ENCODE measurements around the gene B3GALT5.

Gene B3GALT5

DNA sequence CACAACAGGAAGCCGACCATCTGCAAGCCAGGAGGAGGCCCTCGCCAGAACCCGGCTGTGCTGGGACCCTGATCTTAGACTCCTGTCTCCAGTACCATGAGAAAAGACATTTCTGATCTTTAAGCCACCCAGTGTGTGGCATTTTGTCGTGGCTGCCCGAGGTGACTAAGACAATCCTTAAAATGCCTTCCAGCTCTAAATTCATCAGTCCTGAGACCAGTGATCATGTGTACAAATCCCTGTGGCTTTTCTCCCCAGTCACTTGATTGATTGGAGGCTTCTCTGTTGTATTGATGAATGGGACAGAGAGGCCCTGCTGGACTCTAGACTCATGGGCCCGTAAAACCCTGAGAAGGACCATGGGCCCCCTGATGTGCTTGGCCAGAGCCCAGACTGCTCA lies 36.1 kb downstream of the B3GALT5 start:
- DNase-seq: no peak

DNA sequence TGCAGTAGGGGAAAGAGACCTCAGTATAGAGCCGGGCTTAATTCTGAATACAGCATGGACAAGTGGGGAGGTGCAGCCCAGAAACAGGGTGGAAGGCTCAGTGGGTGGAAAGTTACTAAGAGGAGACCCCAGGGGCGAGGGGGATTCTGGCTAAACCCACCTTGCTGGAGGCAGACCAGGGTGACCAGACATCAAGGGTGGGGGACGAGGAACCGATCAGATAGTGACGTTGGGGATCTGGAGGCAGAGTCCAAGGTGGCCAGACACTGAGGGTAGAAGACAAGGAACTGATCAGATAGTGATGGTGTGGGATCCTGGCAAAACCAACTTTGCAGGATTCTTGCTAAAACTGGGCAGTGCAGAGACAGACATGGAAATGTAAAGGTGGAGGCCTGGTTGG lies 36.8 kb downstream of the B3GALT5 start:
- DNase-seq: no peak

DNA sequence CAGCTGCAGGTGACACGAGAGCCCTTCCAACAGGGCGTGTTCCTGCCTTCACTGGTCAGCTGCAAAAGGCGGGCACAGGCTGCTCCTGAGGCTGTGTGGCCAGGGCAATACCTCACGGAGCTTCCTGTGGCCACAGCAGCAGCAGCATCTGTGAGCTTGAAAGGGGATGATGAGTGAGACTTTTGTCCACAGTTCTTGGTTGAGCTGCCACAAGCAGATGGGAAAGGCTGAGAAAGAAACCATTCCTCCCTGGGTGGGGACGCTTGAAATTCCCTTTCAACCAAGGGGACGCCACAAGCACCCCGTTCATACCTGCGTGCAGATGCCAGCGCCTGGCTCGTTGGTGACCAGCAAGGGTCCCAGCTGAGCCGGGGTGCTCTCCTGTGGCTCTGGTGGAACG lies 37.6 kb downstream of the B3GALT5 start:
- no peak for DNase-seq

DNA sequence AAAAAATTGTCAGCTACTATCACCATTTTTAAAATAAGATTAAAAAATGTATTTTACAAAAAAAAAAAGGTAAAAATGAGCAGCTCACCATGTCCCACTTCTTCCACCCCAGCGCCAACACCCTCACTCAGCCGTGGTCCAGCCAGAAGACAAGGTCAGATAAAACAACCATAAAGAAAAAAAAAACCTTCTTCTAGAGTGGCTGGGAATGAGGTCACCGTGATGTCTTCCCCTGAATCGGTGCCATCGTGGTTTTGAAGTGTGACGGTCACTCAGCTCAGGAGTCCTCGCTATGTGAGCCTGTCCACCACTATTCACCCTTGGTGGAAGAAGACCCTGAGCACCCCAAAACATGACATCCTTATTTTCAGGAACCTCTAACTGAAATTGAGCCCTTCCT lies 38.1 kb downstream of the B3GALT5 start:
- DNase-seq: no peak

DNA sequence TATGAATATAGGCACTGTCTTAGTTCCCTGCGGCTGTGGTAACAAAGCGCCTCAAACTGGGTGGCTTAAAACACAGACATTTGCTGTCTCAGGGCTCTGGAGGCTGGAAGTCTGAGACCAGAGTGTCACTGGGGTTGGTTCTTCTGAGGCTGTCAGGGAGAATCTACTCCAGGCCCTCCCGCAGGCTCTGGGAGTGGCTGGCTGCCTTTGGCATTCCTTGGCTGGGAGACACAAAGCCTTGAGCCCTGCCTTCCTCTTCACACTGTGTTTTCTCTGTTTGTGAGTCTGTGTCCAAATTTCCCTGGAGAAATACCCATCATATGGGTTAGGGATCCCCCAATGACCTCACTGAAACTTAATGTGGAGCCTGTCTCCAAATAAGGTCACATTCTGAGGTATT lies 38.5 kb downstream of the B3GALT5 start:
- DNase-seq: no peak

DNA sequence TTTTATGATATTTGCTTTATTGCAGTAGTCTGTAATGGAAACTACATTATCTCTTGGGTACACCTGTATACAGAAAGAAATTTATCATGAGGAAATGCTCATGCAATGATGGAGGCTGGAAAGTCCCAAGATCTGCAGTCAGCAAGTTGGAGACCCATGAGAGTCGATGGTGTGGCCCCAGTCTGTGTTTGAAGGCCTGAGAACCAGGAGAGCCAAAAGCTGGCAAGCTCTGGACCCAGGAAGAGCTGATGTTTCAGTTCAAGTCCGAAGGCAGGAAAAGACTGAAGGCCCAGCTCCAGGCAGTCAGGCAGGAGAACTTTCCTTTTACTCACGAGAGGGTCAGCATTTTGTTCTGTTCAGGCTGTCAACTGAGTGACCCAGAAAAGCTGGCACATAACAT lies 42.2 kb downstream of the B3GALT5 start:
- no peak for DNase-seq

DNA sequence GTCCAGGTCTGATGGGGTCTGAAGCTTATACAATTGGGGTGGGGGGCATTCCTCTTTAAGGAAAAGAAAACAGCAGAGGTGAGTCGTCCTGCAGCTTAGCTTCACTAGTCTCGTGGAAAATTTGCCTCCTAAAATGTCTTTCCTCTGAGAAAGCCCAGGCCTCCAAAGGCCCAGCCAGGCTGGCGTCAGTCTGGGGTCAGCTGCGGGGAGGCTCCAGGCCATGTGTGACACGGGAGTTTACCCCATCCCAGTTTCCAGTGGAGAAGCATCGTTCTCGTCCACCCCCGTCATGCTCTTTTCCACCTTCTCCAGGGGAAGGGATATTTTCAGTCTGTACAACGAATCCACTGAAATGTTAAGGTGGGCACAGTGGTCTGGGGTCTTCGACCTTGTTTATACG lies 42.8 kb downstream of the B3GALT5 start:
- no peak for DNase-seq

DNA sequence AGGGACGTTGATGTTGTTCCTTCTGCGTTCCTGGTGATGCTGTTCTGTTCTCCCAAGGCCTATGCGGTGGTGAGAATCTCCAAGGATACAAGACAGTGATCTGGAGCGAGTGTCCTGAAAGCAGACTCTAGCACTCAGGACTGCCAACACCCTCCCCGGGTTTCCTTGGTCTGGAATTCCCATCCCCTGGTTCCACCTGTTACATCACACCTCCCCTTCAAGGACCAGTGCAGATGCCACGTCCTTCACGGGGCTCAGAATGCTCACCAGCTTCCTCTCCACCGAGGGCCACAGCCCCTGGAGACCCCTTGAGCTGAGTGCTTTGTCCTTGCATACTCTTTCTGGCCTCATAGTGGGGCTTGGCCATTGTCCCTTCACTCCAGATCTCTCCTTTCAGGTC lies 43.5 kb downstream of the B3GALT5 start:
- DNase-seq: no peak

DNA sequence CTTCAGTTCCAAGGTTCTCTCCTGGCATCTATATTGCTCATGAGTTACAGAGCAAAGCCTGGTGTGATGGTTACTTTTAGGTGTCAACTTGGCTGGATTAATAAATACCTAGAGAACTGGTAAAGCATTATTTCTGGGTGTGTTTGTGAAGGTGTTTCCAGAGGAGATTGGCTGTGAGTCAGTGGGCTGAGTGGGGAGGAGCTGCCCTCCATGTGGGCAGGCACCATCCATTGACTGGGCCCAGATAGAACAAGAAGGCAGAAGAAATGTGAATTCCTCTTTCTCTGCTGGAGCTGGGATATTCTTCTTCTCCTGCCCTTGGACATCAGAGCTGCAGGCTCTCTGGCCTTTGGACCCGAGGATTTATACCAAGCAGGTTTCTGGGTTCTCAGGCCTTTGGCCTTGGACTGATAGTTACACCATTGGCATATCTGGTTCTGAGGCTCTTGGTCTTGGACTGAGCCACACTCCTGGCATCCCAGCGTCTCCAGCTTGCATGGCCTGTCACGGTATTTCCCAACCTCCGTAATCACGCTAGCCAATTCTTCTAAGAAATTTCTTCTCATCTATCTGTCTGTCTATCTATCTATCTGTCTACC lies 44.5 kb downstream of the B3GALT5 start:
- no peak for DNase-seq

DNA sequence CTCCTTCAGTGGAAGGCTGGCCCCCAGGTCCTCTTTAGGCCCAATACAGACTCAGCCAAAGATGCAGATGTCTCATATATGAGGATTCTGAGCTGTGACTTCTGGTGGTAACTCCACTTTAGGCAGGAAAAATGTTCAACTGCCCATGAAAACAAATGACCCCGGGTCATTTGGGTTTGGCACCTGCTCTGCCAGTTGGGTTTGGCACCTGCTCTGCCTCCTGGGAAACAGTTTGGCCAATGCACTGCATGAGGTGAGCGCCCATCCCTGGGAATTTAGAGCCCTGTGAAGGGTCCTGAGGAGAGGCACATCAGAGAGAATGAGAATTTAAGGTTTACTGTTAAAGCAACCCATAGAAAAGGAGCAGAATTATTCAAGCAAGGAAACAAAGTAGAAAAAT lies 45.3 kb downstream of the B3GALT5 start:
- DNase-seq: no peak

DNA sequence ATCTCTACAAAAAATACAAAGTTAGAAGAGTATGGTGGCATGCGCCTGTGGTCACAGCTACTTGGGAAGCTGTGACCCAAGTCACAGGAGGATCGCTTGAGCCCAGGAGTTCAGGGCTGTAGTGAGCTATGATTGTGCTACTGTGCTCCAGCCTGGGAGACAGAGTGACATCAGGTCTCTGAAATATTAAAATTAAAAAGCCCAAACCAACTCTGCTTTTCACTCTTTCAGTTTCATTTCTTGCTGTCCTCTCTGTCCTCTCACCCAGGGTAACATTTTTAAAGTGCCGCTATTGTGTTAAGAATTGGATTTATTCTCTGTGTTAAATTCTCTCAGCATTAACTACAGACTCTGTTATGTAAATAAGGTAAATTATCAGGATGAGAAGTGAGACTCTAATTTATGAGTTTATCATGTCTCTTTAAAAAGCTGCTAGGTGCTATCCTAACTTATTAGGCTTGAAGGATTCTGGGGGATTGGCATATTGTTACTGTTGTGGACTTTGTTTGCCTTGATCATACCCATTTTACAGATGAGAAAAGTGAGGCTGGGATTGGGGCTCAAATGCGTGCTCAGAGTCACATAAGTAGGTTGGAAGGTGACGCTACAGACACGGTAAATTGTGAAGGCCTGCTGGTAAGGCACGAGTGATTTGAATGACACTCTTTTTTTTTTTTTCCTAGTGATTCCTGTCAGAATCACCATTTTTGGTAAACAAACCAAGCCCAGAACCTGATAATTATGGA lies 46.5 kb downstream of the B3GALT5 start:
- DNase-seq: no peak

DNA sequence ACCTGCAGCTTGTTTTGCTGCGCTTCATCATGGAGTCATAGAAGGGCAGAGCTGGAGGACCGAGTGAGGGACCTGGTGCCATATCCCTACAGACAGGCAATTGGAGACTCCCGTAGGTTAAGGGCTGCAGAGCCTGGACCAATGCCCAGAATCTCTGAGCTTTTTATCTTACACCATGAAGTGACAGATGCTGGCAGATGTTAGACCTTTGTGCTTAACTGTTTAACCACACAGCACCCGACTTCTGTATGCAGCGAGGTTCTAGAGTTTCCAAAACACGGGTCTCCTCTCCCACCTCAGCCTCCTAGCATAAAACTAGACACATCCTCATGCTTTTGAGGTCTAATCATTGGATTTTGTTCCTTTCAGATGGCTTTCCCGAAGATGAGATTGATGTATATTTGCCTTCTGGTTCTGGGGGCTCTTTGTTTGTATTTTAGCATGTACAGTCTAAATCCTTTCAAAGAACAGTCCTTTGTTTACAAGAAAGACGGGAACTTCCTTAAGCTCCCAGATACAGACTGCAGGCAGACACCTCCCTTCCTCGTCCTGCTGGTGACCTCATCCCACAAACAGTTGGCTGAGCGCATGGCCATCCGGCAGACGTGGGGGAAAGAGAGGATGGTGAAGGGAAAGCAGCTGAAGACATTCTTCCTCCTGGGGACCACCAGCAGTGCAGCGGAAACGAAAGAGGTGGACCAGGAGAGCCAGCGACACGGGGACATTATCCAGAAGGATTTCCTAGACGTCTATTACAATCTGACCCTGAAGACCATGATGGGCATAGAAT lies 47.6 kb downstream of the B3GALT5 start:
- DNase-seq: peak; percentile 78

DNA sequence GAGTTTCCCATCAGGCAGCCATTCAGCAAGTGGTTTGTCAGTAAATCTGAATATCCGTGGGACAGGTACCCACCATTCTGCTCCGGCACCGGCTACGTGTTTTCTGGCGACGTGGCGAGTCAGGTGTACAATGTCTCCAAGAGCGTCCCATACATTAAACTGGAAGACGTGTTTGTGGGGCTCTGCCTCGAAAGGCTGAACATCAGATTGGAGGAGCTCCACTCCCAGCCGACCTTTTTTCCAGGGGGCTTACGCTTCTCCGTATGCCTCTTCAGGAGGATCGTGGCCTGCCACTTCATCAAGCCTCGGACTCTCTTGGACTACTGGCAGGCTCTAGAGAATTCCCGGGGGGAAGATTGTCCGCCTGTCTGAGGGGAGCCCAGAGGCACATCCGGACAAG lies 48.4 kb downstream of the B3GALT5 start:
- no peak for DNase-seq

DNA sequence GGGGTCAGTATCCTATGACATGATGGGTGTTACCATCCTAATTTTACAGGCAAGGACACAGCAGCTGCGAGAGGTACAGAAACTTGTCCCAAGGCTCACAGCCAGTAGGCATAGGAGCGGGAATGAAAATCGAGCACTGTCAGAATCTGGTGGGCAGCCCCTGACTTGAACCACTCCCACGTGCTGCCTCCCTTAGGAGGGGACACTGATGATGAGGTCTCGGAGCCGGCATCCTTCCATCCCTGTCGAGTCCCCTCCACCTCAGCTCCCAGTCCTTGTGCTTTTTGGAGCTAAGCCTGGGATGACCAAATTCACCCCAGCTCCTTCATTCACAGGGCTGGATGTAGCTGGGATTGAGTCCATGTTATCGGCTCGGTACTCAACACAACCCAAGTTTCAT lies 49.0 kb downstream of the B3GALT5 start:
- DNase-seq: no peak

DNA sequence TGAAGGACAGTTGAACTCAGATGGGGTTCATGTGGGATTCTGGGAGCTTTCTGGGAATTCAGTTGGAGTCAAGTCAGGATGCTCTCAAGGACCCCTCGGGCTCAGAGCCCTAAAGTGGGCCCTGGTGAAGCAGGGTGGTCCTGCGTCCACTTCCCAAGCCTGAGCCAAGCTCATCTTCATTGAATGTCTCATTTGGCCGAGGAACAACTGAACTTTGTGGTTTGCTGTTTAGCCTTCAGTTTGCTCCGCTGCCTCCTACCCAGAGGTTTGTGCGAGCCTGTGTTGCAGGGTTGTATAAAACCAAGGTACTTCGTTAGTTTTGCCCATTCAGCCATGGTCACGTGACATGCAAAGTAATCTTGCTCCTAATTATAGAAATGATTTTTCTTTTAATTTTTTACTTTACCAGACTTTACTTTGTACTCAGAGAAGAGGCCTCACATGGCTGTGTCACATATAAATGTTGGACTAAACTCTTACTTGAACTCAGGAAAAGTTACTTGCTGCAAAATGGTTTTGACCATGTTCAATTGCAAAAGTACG lies 49.7 kb downstream of the B3GALT5 start:
- DNase-seq: no peak

DNA sequence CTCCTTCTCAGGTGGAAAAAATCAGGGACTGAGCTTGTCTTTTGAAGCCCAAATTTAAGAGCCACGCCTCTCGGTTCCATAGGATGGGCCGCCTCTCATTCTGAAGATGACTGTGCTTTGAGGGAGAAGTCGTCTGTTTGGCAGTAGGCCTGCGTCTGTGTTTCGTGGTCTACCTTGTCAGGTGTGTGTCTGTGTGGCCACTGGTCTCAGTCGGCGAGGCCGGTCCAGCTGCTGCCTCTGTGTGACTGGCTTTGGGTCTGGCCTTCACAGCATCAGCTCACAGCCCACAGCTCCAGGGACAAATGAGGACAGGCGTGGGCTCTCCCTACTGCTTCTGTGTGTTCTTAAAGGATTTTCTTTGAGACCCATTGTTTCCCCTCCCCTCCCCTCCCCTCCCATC lies 50.3 kb downstream of the B3GALT5 start:
- DNase-seq: no peak

DNA sequence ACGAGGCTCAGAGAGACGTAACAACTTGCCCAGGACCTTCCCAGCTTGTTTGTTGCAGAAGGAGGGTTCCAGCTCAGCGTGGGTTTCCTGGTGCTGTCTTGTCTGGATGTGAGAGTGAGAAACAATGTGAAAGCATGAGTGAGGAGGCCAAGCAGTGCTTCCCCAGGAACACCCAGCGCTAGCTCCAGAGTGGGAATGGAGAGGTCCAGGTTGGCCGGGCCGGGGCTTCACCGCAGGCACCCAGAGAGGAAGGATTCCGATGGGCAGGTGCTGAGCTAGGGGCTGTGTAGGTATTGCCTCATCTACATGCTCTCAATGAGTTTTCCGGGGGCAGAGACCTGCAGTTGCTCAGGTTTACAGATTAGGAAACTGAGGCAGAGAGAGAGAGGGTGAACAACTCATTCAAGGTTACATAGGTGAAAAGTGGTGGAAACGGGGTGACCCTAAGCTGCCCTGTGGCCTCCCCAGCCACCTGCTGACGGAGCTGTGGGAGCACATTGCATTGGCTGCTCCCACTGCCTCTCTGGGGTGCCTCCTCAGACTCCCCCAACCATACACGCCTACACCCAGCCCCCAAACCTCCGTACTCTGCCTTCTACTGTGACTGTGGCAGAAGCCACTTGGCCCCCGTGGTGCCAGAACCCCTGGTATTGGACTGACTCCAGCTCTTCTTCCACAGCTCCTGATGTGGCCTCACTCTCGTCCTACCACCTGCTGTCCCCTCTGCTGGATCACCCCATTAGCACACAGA lies 51.2 kb downstream of the B3GALT5 start:
- DNase-seq: no peak

DNA sequence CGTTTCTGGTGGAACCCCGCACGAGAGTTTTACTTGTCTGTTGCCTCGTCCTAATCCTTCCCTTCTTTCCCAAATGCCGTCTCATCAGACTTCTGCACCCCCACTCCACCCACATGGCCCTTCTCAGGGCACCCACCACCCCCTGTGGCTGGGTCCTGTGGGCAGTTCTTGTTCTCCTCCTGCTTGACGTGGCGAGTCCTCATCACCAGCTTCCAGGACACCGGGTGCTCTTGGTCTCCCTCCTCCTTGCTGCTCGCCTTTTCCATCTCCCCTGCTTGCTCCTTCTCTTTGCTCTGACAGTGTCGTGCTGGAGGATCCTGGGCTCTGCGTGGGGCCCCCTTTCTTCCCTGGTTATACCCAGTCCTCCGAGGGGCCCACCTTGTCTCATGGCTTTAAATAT lies 51.8 kb downstream of the B3GALT5 start:
- DNase-seq: no peak

DNA sequence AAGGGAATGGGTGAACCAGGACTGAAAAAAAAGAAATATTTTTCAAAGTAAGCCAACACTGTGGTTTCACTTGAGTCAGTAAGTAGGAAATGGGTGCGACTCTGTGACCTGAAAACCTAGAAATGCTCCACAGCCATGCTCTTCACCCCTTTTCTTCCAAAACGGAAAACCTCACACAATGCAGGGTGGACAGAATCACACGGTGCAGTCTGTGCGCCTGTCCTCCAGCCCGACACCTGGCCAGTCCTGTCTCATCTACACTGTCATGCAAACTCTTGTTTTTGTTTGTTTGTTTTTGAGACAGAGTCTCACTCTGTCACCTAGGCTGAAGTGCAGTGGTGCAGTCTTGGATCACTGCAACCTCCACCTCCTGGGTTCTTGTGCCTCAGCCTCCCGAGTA lies 53.3 kb downstream of the B3GALT5 start:
- DNase-seq: no peak

DNA sequence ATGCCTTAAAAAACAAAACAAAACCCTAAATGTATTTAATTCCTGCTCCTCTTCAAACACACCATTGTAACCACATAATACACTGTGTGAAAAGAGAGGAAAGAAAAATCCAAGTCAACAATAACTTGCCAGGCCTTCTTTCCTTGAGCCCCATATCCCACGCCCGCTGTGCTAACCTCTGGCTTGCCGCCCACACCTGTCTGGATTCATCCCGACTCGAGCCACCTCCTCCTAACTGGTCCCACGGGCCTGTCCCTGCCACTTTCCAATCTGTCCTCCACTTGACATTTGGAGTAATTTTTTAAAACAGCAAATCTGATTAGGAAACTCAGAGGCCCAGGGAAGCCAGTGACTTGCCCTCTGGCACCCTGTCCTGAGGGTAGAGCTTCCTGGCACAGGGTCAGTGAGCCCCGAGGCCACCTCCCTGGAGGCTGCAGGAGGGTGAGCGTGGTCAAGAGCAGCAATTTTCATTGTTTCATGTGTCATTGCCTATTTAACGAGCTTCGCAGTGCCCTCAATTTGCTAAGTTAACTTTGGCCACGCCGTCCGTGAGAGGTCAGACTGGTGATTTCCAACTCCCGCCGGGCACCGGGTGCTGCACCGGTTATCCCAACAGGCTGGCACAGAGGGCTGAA lies 54.1 kb downstream of the B3GALT5 start:
- no peak for DNase-seq

DNA sequence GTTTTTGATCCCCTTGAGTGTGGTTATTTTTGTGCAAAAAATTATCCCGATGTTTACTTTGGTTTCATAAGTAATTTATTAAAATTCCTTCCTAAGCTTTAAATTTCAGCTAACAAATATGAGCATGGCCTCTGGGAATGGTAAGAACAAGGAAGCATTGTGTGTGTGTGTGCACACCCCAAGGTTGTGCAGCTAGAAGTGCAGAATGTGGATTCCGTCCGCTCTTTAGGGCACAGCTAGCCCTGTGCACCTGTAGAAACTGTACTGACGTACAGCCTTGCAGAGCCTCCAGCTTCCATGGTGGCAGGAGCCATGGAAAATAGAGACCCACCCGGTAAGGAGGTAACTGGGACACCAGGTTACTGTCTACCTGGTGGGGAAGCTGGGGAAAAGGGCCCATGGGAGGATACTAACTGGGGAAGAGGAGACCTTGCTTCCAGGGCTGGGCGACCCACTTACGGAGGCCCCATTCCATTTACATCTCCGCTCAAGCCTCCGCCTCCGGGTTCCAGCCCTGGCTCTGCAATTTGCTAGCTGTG lies 54.7 kb downstream of the B3GALT5 start:
- no peak for DNase-seq

DNA sequence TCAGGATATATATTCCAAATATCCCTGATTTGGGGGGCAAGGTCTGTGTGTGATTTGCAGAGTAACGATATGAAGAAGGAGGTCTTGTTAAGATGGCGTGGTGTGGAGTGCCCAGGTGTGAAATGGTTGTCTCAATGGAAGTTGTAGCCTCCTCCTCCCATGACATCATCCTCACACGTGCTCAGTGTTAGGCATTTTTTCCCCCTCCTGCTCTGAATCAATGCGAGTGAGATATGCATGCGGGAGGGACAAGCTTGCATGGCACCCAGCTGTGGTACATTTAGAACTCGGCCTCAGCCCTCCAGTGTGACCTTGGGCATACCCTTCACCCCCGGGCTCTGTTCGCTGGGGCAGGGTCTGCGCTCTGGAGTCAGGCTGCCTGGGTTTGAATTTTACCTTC lies 55.6 kb downstream of the B3GALT5 start:
- no peak for DNase-seq

Data from NCI-H2171 treated with DMSO at 0.1 percent for 48 hours (cell line).